WTC11 (cell line): ENCODE measurements around the gene PGAP2. TPM values are rescaled to one million over a fixed set of nuclear protein-coding genes. Genes with fewer than 3 reads are reported as not detected.
"Not testable (repeated sequence)": the region's sequence is repeated elsewhere in the genome, so short reads cannot be mapped to it uniquely, and the experiment has no call there.

ENCODE experiments used
- ATAC-seq: fragments of 200-7000 bp; cut with Tn5 transposase; 2 replicates; pipeline ENCODE4 v1.10.0; 2021; ENCODE audit warnings: mild to moderate bottlenecking, moderate library complexity
- CTCF ChIA-PET: fragments of 300-600 bp; sonication (Branson Sonifier 250); formaldehyde crosslinking; loops from one replicate; lab custom pipeline; 2021; ENCODE audit warnings: antibody characterized with exemption; lab: Charles Lee
- POLR2A ChIA-PET: fragments of 350-600 bp; sonication (Branson Sonifier 250); formaldehyde crosslinking; loops from one replicate; lab custom pipeline; 2021; ENCODE audit warnings: antibody characterized with exemption; lab: Charles Lee
- DNase-seq: peaks from one replicate; pipeline ENCODE4 v3.0.0; 2021; ENCODE audit warnings: low spot score
- H3K27ac Mint-ChIP-seq: 2 replicates; pipeline ENCODE4 v1.8.0; 2021; ENCODE audit warnings: mixed read lengths
- H3K27me3 Mint-ChIP-seq: 2 replicates; pipeline ENCODE4 v1.8.0; 2021; ENCODE audit warnings: low read depth, mild to moderate bottlenecking, moderate library complexity, mixed read lengths
- H3K36me3 Mint-ChIP-seq: 2 replicates; pipeline ENCODE4 v1.8.0; 2021; ENCODE audit warnings: mixed read lengths
- H3K4me1 Mint-ChIP-seq: 2 replicates; pipeline ENCODE4 v1.8.0; 2022; ENCODE audit warnings: mixed read lengths
- H3K4me3 Mint-ChIP-seq: 2 replicates; pipeline ENCODE4 v1.8.0; 2021; ENCODE audit warnings: mild to moderate bottlenecking, moderate library complexity, mixed read lengths
- H3K9me3 Mint-ChIP-seq: 2 replicates; pipeline ENCODE4 v1.8.0; 2021; ENCODE audit warnings: mixed read lengths
- AR ChIP-seq: fragments of 250-450 bp; sonication (Bioruptor Pico); IDR thresholded peaks from 2 replicates; pipeline ENCODE4 v1.9.0; 2021; ENCODE audit warnings: mild to moderate bottlenecking
- ATF6 ChIP-seq: sonication (generic); formaldehyde crosslinking; IDR thresholded peaks from 2 replicates; pipeline ENCODE4 v1.8.1; 2023; ENCODE audit warnings: mild to moderate bottlenecking, missing genetic modification reagents
- CREB1 ChIP-seq: sonication (generic); formaldehyde crosslinking; IDR thresholded peaks from 2 replicates; pipeline ENCODE4 v1.8.0; 2023; ENCODE audit warnings: mild to moderate bottlenecking, missing genetic modification reagents
- MXD4 ChIP-seq: fragments of 250-450 bp; sonication (Bioruptor Pico); IDR thresholded peaks from 2 replicates; pipeline ENCODE4 v1.8.0; 2021; ENCODE audit warnings: mild to moderate bottlenecking, moderate library complexity, borderline replicate concordance
- SMAD4 ChIP-seq: sonication (generic); formaldehyde crosslinking; IDR thresholded peaks from 2 replicates; pipeline ENCODE4 v1.8.0; 2022; ENCODE audit warnings: mild to moderate bottlenecking, missing genetic modification reagents
- ZNF219 ChIP-seq: sonication (generic); formaldehyde crosslinking; IDR thresholded peaks from 2 replicates; pipeline ENCODE4 v1.8.0; 2023; ENCODE audit warnings: missing genetic modification reagents, mild to moderate bottlenecking, borderline replicate concordance
- ZNF232 ChIP-seq: sonication (generic); formaldehyde crosslinking; IDR thresholded peaks from 2 replicates; pipeline ENCODE4 v1.8.0; 2022; ENCODE audit warnings: mild to moderate bottlenecking, missing genetic modification reagents
- ZNF425 ChIP-seq: fragments of 250-450 bp; sonication (Bioruptor Pico); conservative IDR thresholded peaks from 2 replicates; pipeline ENCODE4 v1.9.0; 2021; ENCODE audit warnings: mild to moderate bottlenecking
- ZNF532 ChIP-seq: fragments of 250-450 bp; sonication (Bioruptor Pico); IDR thresholded peaks from 2 replicates; pipeline ENCODE4 v1.9.0; 2021; ENCODE audit warnings: mild to moderate bottlenecking, borderline replicate concordance
- total RNA-seq: library from RNA; stranded (reverse); gene quantifications from 3 replicates; pipeline ENCODE4 v1.2.3, GENCODE V29; 2021

PGAP2 gene
- total RNA-seq, 1 experiment from 2014 or later: 43.0 TPM

- TF ChIP-seq ZNF532 (CRISPR knock-in tag): no peak
Observed at GRCh38 chr11:3807909-3808860, at the start of gene PGAP2 (continued).

- DNase-seq: no peak
- H3K9me3 Mint-ChIP-seq: no peaks in the 10 kb centered on the region
- POLR2A ChIA-PET: no interaction called here
- H3K27me3 Mint-ChIP-seq: no peaks in the 10 kb centered on the region
- CTCF ChIA-PET: no interaction called here
- H3K4me3 Mint-ChIP-seq: no peak overlapping the region
- no peaks in the 10 kb centered on the region for H3K4me1 Mint-ChIP-seq
- TF ChIP-seq MXD4 (no peak), ATF6 (CRISPR knock-in tag) (no peak), CREB1 (CRISPR knock-in tag) (no peak), ZNF219 (CRISPR knock-in tag) (no peak), SMAD4 (CRISPR knock-in tag) (no peak), AR (CRISPR knock-in tag) (no peak), ZNF425 (CRISPR knock-in tag) (no peak), ZNF232 (CRISPR knock-in tag) (no peak)
- TF ChIP-seq, all 79 proteins: peak for 0
- no peak overlapping the region for H3K27ac Mint-ChIP-seq
- H3K36me3 Mint-ChIP-seq: peaks cover 88% of the 10 kb centered on the region
- no peak for ATAC-seq
Observed at GRCh38 chr11:3764266-3764665, 44.1 kb upstream of the PGAP2 start.

GRCh38 chr11:3766836-3767235 is 41.5 kb upstream of the PGAP2 start:
- ATAC-seq, H3K27me3 Mint-ChIP-seq, H3K27ac Mint-ChIP-seq, H3K4me3 Mint-ChIP-seq, POLR2A ChIA-PET, H3K4me1 Mint-ChIP-seq, DNase-seq, H3K9me3 Mint-ChIP-seq: not testable (repeated sequence)
- CTCF ChIA-PET: interaction anchor here (1.2 kb wide), 1 partner anchor 42 kb away, joined by 3 read pairs; the partner anchor contains the start of gene PGAP2
- peaks cover 89% of the 10 kb centered on the region for H3K36me3 Mint-ChIP-seq
